ENCODE results near the gene FGF9.

Gene FGF9

DNA sequence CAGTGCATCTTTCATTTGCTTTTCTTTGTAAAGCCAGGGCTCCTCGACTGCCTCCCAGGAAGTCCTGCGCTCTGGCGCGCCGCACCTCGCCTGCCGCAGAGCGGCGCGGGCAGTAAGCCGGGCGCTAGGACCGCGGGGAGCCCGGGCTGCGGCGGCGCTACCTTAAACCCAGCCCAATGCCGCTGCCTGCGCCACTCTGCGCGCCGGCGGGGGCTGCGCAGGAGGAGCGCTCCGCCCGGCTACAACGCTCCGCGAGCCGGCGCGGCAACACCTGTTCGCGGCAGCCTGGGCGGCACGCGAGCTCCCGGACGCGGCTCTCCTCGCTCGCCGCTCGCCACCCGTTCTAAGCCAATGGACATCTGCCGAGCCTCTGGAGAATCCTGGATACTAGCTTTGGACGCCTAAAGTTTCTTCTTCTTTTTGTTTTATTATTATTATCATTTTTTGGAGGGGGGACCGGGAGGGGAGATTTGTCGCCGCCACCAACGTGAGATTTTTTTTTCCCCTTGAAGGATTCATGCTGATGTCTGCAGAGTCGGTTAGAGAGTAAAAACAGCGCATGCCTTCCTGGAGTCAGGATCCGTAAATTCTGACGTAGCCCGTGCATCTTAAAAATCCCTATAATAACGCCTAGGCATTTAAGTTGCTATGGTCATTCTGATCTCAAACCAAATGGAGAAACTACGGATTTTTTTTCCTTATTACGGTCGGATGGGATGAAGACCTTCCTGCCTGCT is at the start of gene FGF9:
Gene FGF9, plus strand, starts transcription at position 191 of the 737 bp plus-strand sequence. CDS start 840 bp downstream, outside the sequence.
- DNase-seq = peak; percentile 82

DNA sequence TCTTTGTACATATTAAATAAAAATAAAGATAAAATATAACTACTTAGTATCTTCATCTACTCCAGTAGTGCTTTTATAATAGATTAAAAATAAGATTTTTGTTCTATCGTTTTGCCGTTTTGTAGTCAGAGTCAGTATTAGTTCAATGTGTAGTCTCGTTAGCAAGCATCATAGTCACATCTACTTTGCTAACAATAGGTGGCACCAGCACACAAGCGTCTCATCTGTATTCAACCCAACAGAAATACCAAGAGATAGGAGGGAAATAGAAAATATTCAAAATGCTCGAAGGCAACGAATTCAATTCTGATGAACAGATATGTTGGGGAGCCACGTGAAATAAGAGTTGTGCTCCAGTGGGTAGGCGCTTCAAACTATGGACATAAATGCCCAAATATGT is 45.5 kb upstream of the FGF9 start:
- peak; percentile 68 for DNase-seq

DNA sequence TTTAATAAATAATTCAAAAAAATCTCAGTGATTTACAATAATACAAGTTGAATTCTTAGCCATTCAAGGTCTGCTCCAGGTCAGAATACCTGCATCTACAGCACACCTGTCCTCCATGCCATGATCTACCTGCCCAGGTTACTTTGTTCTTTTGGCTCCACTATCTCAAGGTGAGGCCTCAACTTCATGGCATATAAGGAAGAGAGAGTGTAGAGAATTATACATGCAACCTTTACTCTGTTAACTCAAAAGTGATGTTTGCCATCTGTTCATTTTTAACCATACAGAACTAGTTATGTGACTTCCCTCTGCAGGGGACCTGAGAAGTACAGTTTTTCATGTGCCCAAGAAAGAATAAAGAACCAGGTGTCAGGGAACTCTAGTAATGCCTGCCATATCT is 38.7 kb upstream of the FGF9 start:
- DNase-seq = no peak

DNA sequence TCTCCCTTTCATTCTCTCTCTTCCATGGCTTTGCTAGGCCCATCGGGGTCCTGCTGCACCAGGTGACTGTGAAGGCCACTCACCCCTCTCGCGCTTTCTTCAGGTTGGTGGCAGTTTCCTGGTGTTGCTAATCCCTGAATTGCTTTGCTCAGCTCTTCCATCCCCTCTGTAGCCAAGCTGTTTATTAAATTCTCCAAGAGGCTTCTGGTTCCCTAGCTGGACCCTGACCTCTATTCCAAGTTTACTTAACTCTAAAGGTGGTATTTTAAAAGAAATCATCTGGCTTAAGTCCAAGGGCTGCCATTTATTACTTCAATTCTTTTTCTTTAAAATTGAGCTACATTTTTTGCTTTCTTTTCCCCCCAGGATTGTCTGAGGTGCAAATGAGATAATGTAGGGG is 34.2 kb upstream of the FGF9 start:
- DNase-seq = no peak

DNA sequence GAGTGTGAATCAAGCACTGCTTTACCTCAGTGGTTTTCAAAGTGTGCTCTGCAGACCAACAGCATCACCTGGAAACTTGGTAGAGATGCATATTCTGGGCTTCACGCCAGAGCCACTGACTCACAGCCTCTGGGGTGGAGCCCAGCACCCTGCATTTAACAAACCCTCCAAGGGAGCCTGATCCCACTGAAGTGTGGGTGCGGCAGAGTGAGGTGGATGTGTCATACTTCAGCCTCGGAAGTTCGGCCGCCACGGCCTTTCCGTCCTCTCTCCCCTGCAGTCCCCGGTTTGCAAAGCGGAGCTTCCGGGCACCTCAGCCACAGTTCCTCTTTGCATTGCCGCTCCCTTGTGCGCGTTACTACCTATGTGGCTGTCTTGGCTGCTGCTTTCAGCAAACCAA is 33.6 kb upstream of the FGF9 start:
- peak; percentile 32 for DNase-seq

DNA sequence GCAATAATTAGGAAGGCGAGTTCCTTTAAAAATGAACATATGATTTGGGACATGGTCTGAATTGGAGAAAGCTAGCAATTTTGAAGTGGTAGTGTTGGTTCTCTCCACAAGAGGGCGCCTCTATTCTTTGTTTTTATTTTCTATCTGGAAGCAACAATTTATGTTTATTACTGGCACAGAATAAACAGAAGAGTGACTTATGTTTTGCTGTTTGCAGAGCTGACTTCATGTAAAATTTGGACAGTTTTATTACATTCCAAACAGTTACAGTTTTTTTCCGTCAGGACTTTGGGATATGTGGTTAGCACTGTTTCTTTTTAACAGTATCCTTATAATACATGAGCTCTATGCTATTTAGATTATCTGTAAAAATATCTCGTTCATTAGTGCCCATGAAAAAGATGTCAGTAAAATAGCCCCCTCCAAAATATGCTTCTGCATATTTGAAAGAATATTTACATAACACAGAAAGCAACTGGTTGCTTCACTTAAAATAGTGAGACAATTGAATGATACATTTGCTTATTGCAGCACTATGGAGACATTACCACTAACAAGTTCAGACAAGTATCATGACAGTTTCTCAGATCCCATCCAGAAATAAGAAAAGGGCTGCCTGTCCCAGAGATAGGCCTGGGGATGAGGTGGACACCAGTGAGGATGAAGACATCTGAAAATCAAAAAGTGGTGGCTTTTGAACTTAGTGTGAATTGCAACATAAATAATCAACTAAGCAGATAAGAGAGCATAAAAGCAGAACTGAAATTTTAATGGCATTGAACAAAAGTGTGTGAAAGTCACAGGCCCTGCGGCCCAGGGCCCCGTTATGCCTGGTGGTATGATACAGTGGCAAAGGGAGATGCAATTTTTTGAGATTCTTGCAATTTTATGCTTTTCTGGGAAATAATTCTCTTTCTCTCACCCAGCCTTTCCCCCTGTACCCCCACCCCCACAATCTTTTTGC is 32.3 kb upstream of the FGF9 start:
- peak; percentile 62 for DNase-seq

DNA sequence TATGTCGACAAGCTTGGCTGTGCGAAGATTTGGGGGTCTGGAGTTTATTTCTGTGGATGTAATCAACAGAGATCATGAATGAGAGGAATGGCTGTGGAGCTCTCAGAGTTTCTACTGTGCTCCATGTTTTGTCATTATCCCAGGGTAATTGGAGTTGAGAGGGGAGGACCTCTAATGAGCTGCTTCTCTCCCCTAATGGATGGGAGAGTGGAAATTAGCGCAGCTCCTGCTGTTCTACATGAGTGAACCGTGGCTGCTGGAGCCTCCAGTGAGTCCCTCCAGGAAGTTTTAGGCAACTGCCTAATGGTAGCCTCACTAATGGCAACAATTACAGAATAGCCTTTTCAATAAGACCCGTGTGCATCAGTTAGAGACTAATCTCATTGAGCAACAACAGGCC is 31.3 kb upstream of the FGF9 start:
- DNase-seq = no peak

DNA sequence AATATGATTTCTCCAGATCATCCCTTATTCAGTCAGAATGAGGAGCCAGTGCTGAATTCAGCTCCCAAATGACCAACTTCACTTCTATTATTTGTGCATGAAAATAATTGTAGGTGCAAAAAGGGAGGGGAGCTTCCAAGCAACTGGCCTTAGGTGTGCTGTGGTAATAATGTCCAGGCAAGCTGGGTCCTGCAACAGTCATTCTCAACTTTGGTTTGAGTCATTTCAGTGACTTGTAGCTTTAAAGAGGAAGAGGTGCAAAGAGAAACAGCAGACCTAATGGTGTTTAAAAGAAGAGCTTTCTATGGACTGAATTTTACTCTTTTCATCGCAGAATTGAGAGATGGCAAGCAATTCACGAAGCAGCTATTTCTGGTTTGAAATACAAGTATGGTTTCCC is 29.2 kb upstream of the FGF9 start:
- no peak for DNase-seq

DNA sequence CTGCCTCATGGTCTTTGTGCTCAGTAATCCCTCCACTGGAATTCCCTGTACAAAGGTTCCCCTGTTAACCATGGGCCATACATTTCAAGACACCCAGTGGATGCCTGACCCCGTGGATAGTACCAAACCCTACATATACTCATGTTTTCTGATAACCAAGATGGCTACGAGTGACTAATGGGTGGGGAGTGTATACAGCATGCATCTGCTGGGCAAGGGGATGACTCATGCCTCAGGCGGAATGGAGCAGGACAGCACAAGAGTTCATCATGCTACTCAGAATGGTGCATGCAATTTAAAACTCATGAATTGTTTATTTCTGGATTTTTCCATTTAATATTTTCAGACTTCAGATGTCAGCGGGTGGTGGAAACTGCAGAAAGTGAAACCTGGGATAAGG is 13.3 kb upstream of the FGF9 start:
- no peak for DNase-seq

DNA sequence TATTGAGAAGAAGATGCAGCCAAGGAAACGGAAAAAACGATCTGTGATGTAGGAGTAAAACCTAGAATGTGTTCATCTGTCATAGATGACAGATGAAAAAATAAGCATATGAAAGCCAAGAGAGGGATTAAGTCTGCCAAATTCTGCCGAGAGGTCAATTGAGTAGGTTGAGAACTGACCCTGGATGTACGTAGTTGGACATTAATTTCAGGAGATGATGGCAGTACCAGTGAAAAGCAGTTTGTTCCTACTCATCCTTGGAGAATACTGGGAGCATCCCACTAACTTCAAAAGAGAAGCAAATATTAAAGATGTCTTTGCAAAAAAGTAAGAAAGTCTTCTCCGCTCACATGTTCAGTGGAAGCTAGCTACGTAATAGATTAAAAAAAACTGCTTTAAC is 11.8 kb upstream of the FGF9 start:
- DNase-seq = no peak

DNA sequence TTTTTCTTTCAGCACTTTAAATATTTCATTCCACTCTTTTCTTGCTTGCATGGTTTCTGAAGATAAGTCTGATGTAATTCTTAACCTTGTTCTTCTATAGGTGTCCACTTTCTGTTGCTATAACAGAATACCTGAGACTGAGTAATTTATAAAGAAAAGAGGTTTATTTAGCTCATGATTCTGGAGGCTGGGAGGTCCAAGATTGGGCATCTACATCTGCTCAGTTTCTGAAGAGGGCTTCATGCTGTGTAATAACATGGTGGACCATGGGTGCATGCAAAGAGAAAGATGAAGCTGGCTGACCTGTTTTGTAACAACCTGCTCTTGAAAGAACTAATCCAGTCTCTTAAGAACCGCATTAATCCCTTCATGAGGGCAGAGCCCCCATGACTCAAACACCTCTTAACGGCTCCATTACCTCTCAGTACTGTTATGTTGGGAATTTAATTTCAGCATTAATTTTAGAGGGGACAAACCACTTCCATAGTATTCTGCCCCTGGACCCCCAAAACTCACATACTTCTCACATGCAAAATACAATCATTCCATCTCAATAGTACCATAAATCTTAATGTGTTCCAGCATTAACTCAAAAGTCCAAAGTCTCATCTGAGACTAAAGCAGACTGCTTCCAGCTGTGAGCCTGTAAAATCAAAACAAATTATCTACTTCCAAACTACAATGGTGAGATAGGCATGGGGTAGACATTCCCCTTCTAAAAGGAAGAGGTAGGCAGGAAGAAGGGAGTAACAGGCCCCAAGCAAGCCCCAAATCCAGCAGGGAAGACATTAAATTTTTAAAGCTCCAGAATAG is 9.6 kb upstream of the FGF9 start:
- DNase-seq = no peak

DNA sequence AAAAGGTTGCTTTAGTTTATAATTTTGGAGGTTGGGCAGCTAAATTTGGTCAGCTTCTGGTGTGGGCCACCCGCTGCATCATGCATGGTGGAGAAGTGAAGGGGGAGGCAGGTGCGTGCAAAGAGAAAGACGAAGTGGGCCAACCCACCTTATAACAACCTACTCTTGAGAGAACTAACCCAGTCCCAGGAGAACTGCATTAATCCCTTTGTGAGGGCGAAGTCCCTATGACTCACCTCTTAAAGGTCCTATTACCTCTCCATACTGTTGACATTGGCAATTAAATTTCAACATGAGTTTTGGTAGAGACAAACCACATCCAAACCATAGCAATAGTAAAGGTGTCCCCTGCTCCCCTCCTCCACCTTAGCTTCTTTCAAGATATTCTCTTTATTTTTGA is 7.7 kb upstream of the FGF9 start:
- no peak for DNase-seq

DNA sequence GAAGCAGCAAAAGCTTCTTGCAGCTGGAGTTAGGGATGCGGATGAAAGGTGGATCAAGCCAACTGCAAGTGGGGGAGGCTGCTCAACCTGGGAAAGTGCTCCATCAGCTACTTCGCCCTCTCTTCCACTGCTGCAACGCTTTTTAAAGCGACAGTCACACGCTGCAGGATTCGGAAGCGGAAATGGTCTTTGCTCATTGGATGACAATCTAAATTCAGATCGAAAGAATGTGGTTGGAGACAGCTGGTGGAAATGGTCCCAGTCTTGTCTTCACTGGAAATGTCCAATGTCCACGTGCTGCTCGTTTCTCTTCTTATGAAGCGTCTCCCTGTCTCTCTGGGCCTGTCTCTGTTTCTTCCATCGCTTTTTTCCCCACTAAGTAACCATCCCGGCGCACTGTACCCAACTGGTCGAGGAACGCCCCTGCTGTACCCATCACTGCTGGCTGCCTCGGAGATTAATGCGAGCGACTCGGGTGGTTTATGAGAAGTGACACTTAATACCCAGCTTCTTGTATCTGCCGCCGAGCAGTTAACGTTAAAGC is 2.1 kb upstream of the FGF9 start:
- DNase-seq = peak; percentile 14

DNA sequence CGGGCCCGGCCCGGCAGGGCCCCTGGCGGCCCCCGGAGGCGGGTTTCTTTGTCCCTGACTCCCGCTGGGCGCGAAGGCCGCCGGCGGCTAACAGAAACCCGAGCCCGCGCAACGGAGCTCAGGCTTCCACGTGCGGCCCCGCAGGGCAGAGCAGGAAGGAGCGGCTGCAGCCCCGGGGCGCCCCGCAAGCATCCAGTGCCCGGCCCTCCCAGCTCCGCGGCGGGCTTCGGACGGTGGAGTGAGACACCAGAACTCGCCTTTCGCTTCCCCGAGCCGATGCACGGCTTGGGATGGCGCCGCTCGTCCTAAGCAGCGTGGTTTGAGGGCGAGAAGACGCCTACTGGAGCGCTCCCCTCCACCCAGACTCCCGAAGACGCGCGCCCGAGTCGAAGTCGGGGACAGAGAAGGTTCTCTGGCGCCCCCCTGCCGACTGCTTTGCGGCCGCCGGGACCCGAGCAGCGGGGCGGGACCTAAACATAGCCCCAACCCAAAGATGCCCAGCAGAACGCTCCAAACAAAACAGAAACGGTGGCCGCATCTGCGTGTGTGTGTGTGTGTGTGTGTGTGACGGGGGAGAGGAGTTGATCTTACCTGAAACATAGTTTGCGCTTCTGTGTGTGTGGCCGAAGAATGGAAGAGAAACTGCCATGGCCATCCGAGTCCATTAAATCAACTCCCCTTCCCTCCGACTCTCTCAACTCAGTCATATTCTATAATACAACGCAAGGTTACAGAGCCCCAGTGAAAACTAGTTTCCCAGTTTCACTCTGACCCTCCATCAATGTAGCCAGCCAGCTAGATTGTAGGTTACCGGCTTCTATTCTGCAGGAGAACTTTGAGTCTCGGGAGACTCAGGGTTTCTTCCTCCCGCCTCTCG is 629 bp upstream of the FGF9 start:
- peak; percentile 68 for DNase-seq

DNA sequence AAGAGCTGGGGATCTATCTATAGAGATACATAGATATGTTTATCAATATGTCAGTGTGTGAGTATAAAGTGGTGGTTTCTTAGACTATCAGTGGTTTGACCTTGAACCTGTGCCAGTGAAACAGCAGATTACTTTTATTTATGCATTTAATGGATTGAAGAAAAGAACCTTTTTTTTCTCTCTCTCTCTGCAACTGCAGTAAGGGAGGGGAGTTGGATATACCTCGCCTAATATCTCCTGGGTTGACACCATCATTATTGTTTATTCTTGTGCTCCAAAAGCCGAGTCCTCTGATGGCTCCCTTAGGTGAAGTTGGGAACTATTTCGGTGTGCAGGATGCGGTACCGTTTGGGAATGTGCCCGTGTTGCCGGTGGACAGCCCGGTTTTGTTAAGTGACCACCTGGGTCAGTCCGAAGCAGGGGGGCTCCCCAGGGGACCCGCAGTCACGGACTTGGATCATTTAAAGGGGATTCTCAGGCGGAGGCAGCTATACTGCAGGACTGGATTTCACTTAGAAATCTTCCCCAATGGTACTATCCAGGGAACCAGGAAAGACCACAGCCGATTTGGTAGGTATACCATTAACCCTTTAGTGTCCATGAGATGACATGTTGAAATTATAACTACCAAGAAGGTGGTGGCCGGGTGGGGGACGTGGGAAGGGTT is 880 bp downstream of the FGF9 start:
- DNase-seq = peak; percentile 15

DNA sequence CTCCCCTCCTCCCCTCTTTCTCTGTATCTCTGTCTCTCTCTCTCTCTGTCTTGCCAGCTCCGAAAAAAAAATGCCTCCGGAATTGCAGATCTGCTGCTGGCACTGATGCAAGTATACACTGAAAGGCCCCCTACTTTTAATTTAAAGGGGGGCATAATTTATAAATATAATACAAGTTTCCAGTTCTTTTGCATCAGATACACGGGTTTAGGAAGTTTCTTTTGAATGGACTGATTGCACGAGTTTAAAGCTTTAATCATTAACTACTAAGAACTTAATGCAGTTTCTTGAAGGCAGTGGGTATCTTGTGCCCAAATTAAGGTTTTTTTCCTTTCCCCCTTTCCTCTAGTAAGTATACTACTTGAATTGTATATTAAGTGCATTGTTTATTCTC is 1.4 kb downstream of the FGF9 start:
- DNase-seq = no peak

DNA sequence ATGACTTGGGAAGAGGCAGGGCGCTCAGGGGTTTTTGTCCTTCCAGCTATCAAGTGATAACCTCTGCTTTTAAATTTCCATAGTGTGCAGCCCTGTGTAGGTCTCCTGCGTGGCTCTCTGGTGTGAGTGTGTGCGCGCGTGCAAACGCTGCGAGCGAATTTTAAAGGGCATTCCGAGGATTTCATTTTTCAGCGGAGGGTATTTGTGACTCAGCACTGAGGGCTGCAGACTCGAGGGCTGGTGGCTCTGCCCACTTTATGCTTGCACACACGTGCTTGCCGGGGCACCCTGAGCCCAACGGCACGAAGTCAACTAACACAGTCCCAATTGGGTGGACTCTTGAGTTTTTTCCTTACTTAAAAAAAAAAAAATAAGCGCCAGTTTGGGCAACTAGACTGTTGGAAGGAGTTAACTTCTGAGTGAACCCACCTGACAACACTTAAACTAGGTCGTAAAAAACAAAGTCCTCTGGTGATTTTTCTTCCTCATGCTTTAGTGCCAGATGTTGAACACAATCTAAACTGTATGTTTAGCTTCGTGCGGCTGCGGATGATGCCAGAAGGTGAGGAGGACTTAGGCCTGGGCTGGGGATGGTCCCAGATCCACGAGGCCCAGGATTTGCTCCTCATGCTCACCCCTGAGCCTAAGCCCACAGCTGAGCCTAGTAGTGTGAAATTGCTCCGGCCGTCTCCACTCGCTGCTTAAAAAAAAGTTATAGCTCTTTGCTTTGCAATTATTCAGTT is 2.1 kb downstream of the FGF9 start:
- peak; percentile 9 for DNase-seq

DNA sequence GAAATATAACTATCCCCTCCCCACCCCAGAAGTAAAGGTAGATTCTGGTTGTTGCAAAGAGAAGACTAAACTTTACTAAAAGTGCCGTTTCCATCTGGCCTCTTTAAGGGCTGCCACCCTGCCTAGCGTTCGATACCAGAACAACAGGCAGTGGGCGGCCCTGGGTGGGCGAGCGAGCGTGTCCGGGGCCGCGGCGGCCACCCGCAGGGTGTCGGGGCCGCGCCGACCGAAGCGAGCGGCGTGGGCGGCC is 2.6 kb downstream of the FGF9 start:
- DNase-seq = peak; percentile 46

DNA sequence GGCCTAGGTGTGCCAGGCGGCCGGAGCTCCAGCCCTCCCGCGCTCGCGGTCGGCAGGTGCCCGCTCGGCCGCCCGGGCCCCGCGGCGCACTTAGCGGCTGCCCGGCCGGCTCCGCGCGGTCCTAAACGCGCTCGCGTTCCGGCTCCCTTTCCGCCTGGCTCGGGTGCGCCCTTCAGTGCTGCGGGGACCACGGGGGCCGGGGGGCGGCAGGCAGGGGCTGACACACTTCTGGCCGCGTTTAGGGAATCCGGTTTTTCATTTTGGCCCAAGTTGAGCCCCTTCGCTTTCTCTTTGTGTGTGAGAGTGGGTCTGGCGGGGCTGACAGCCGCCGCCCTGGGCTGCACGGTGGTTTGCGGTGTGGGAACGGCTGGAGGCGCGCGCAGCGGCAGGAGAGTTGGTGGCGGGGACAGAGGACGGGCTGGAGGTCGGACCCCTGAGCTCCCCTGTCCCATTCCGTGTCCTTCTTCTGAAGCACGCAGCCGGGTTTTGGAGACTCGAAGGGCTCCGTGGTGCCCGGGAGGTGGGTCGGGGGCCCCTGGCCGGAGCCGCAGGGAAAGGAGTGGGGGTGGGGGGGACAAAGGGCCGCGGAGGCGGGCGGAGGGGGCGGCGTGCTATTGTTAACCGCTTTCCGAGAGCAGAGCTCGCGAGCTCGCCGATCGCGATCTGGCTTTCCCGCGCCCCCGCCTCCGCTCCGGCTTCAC is 3.1 kb downstream of the FGF9 start:
- peak; percentile 51 for DNase-seq

DNA sequence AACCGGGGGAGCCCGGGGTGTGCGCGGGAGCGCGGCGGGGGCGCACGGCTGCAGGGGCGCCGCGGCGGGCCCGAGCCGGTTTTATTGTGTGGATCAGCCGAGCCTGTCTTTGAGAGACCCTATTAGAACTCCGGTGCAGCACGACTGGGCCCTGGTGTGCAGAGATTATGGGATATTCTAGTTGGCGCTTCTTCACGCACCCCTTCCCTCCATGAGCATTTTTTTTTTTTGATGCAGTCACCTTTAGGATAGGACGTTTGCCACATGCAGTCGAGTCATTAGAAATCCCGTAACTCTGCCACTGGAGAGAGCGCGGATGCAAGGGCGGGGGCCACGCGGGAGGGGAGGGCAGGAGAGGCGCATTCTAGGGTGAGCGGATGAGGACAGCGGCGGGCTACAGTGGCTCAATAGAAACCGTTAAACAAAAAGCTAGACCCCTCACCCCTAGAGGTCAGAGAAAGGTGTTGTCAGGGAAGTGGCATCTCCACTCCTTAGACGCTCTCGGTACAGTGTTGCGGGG is 3.7 kb downstream of the FGF9 start:
- peak; percentile 9 for DNase-seq
